Uterus (tissue), 2 donors: ENCODE results near the gene FBXW8.

ENCODE experiments used
- POLR2A ChIP-seq, 2 donors: fragments of 450-650 bp; IDR thresholded peaks; one replicate each; pipeline ENCODE4 v1.6.1; 2016; ENCODE audit warnings: antibody characterized with exemption in 2 of 2, mild to moderate bottlenecking in 1 of 2, moderate library complexity in 1 of 2
- TF ChIP-seq, protein P1 (sequence below), 4 experiments: fragments of 200-600 bp in 2 of 4; fragments of 450-650 bp in 2 of 4; sonication (generic) in 2 of 4; IDR thresholded peaks; one replicate each; pipeline ENCODE4 v1.5.1; 2016 to 2019; ENCODE audit warnings: antibody characterized with exemption in 4 of 4, mild to moderate bottlenecking in 2 of 4, moderate library complexity in 1 of 4

GRCh38 chr12:117068492-117068891, 157.7 kb downstream of the FBXW8 start:
- TF ChIP-seq, protein P1, sequence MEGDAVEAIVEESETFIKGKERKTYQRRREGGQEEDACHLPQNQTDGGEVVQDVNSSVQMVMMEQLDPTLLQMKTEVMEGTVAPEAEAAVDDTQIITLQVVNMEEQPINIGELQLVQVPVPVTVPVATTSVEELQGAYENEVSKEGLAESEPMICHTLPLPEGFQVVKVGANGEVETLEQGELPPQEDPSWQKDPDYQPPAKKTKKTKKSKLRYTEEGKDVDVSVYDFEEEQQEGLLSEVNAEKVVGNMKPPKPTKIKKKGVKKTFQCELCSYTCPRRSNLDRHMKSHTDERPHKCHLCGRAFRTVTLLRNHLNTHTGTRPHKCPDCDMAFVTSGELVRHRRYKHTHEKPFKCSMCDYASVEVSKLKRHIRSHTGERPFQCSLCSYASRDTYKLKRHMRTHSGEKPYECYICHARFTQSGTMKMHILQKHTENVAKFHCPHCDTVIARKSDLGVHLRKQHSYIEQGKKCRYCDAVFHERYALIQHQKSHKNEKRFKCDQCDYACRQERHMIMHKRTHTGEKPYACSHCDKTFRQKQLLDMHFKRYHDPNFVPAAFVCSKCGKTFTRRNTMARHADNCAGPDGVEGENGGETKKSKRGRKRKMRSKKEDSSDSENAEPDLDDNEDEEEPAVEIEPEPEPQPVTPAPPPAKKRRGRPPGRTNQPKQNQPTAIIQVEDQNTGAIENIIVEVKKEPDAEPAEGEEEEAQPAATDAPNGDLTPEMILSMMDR (IDR thresholded peaks at IDR 0.05) = no peak
- no peak for TF ChIP-seq POLR2A (IDR thresholded peaks at IDR 0.05)
